Endodermal cell (in vitro differentiated cells): ENCODE measurements around the gene SPTLC2. TPM values are rescaled to one million over a fixed set of nuclear protein-coding genes. Genes with fewer than 3 reads are reported as not detected.

Experiments used
- DNase-seq: peaks from one replicate; pipeline ENCODE4 v3.0.0-alpha.2; 2017
- H3K27ac ChIP-seq: 2 replicates; pipeline ENCODE4 v1.5.1; 2013; ENCODE audit warnings: mild to moderate bottlenecking, low read depth, low read length, moderate library complexity
- H3K27me3 ChIP-seq: 2 replicates; pipeline ENCODE4 v1.6.1; 2013; ENCODE audit warnings: mild to moderate bottlenecking, low read length, moderate library complexity; ENCODE audit not compliant: insufficient read depth, control insufficient read depth, poor library complexity, severe bottlenecking
- H3K36me3 ChIP-seq: 2 replicates; pipeline ENCODE4 v1.7.0; 2013; ENCODE audit warnings: mild to moderate bottlenecking, low read length, moderate library complexity; ENCODE audit not compliant: control insufficient read depth, insufficient read depth
- H3K4me1 ChIP-seq: one replicate; pipeline ENCODE4 v1.7.0; 2013; ENCODE audit warnings: low read length; ENCODE audit not compliant: control insufficient read depth, insufficient read depth
- H3K4me3 ChIP-seq: 2 replicates; pipeline ENCODE4 v1.5.1; 2013; ENCODE audit warnings: mild to moderate bottlenecking, low read length, moderate library complexity
- H3K9ac ChIP-seq: 2 replicates; pipeline ENCODE4 v1.6.1; 2013; ENCODE audit warnings: mild to moderate bottlenecking, low read length, moderate library complexity; ENCODE audit not compliant: poor library complexity, severe bottlenecking; ENCODE audit errors: extremely low read depth
- H3K9me3 ChIP-seq: 2 replicates; pipeline ENCODE4 v1.6.1; 2013; ENCODE audit warnings: mild to moderate bottlenecking, low read length, moderate library complexity; ENCODE audit not compliant: control insufficient read depth
- H3K27ac Mint-ChIP-seq: 2 replicates; pipeline ENCODE4 v1.8.0; 2020; ENCODE audit warnings: mixed read lengths
- H3K27me3 Mint-ChIP-seq: 2 replicates; pipeline ENCODE4 v1.8.0; 2021; ENCODE audit warnings: mild to moderate bottlenecking, mixed read lengths; ENCODE audit not compliant: insufficient read depth
- H3K36me3 Mint-ChIP-seq: 2 replicates; pipeline ENCODE4 v1.8.0; 2020; ENCODE audit warnings: low read depth, mixed read lengths
- H3K4me1 Mint-ChIP-seq: 2 replicates; pipeline ENCODE4 v1.8.0; 2020; ENCODE audit warnings: mixed read lengths
- H3K4me3 Mint-ChIP-seq: 2 replicates; pipeline ENCODE4 v1.8.0; 2020; ENCODE audit warnings: mild to moderate bottlenecking, moderate library complexity, mixed read lengths
- H3K9me3 Mint-ChIP-seq: 2 replicates; pipeline ENCODE4 v1.8.0; 2020; ENCODE audit warnings: mild to moderate bottlenecking, mixed read lengths
- CTCF ChIP-seq: fragments of 200-600 bp; sonication (generic); conservative IDR thresholded peaks from 2 replicates; pipeline ENCODE4 v1.5.0; 2021; ENCODE audit warnings: antibody characterized with exemption, mild to moderate bottlenecking
- WGBS, 2 experiments: methylation state at CpG; one replicate each; pipeline versions ENCODE4 v1.1.5 to v1.1.7; 2013; ENCODE audit warnings: missing lambda C conversion rate in 2 of 2, mixed read lengths in 1 of 2; ENCODE audit not compliant: insufficient coverage in 1 of 2, insufficient read length in 1 of 2; 5-methylcytosine and 5-hydroxymethylcytosine counted together
- total RNA-seq, 2 donors: library from RNA; stranded (reverse); fragmentation: NEBNext Ultra II Directional in 1 of 2; extraction: Animal tissue kit (Norgen Biotek cat#: 25700) in 1 of 2; gene quantifications; 2 replicates in 1 of 2; 3 replicates in 1 of 2; pipeline ENCODE4 v1.2.1, GENCODE V29; 2021

SPTLC2 gene
- total RNA-seq, 2 donors from 2014 or later: 32.6 to 32.7 TPM

- no peaks in the 10 kb centered on the region for H3K4me1 ChIP-seq
- Mint-ChIP-seq H3K27me3 (no peaks in the 10 kb centered on the region), H3K4me3 (no peak overlapping the region), H3K27ac (no peak overlapping the region), H3K36me3 (no peaks in the 10 kb centered on the region), H3K4me1 (no peaks in the 10 kb centered on the region), H3K9me3 (no peaks in the 10 kb centered on the region)
- H3K27me3 ChIP-seq: no peaks in the 10 kb centered on the region
- H3K4me3 ChIP-seq: no peak overlapping the region
- H3K9me3 ChIP-seq: no peaks in the 10 kb centered on the region
- H3K9ac ChIP-seq: no peak overlapping the region
- TF ChIP-seq CTCF: no peak
- WGBS, 2 experiments: 90% methylated on average over 2 to 7 of the region's 7 CpGs
- H3K36me3 ChIP-seq: no peaks in the 10 kb centered on the region
- no peak for DNase-seq
- no peak overlapping the region for H3K27ac ChIP-seq
Observed at GRCh38 chr14:77485901-77486678, 130.3 kb downstream of the SPTLC2 start.

GRCh38 chr14:77485256-77485655 lies 131.2 kb downstream of the SPTLC2 start:
- no peaks in the 10 kb centered on the region for H3K27me3 Mint-ChIP-seq
- Histone ChIP-seq H3K9ac (no peak overlapping the region), H3K4me3 (no peak overlapping the region), H3K27ac (no peak overlapping the region), H3K36me3 (no peaks in the 10 kb centered on the region), H3K27me3 (no peaks in the 10 kb centered on the region), H3K4me1 (no peaks in the 10 kb centered on the region), H3K9me3 (no peaks in the 10 kb centered on the region)
- no peak for DNase-seq
- no peak overlapping the region for H3K4me3 Mint-ChIP-seq
- no peak overlapping the region for H3K27ac Mint-ChIP-seq
- no peaks in the 10 kb centered on the region for H3K4me1 Mint-ChIP-seq
- no peaks in the 10 kb centered on the region for H3K36me3 Mint-ChIP-seq
- no peak for TF ChIP-seq CTCF
- WGBS, 2 experiments: 95 to 100% methylated on average over 2 to 3 of the region's 3 CpGs
- H3K9me3 Mint-ChIP-seq: no peaks in the 10 kb centered on the region

GRCh38 chr14:77482422-77482821 lies 134.0 kb downstream of the SPTLC2 start:
- no peaks in the 10 kb centered on the region for H3K9me3 ChIP-seq
- H3K4me1 Mint-ChIP-seq: no peaks in the 10 kb centered on the region
- no peaks in the 10 kb centered on the region for H3K9me3 Mint-ChIP-seq
- no peak overlapping the region for H3K4me3 Mint-ChIP-seq
- peak overlapping the region; percentile 1 for H3K27ac Mint-ChIP-seq
- H3K27me3 Mint-ChIP-seq: no peaks in the 10 kb centered on the region
- DNase-seq: no peak
- no peak overlapping the region for H3K9ac ChIP-seq
- H3K36me3 Mint-ChIP-seq: no peaks in the 10 kb centered on the region
- no peaks in the 10 kb centered on the region for H3K36me3 ChIP-seq
- no peak for TF ChIP-seq CTCF
- no peak overlapping the region for H3K27ac ChIP-seq
- H3K4me1 ChIP-seq: no peaks in the 10 kb centered on the region
- no peak overlapping the region for H3K4me3 ChIP-seq
- no peaks in the 10 kb centered on the region for H3K27me3 ChIP-seq
- WGBS, 2 experiments: 90 to 92% methylated on average over 4 to 8 of the region's 8 CpGs
